Measurements from ENCODE around the gene NELFE.

- TF ChIP-seq, protein P1, sequence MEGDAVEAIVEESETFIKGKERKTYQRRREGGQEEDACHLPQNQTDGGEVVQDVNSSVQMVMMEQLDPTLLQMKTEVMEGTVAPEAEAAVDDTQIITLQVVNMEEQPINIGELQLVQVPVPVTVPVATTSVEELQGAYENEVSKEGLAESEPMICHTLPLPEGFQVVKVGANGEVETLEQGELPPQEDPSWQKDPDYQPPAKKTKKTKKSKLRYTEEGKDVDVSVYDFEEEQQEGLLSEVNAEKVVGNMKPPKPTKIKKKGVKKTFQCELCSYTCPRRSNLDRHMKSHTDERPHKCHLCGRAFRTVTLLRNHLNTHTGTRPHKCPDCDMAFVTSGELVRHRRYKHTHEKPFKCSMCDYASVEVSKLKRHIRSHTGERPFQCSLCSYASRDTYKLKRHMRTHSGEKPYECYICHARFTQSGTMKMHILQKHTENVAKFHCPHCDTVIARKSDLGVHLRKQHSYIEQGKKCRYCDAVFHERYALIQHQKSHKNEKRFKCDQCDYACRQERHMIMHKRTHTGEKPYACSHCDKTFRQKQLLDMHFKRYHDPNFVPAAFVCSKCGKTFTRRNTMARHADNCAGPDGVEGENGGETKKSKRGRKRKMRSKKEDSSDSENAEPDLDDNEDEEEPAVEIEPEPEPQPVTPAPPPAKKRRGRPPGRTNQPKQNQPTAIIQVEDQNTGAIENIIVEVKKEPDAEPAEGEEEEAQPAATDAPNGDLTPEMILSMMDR (IDR thresholded peaks at IDR 0.05; ENCODE audit: poor library complexity) = no peak
- TF ChIP-seq EZH2 (IDR thresholded peaks at IDR 0.05; ENCODE audit: borderline replicate concordance) = no peak
Observed at GRCh38 chr6:31906122-31906521, 52.6 kb downstream of the NELFE start.
